Hematopoietic multipotent progenitor cell treated with erythropoietin and hydrocortisone succinate and interleukin-3 and kit ligand, for 17 days (in vitro differentiated cells): ENCODE measurements around the gene GCM1.
A peak's percentile ranks its signal among the peaks of the same experiment; 100 is the strongest.
"Not testable (repeated sequence)": the region's sequence is repeated elsewhere in the genome, so short reads cannot be mapped to it uniquely, and the experiment has no call there.

Experiments used
- DNase-seq: peaks from one replicate; pipeline ENCODE4 v3.0.0-alpha.2; 2015; ENCODE audit warnings: low spot score

Gene GCM1, protein sequence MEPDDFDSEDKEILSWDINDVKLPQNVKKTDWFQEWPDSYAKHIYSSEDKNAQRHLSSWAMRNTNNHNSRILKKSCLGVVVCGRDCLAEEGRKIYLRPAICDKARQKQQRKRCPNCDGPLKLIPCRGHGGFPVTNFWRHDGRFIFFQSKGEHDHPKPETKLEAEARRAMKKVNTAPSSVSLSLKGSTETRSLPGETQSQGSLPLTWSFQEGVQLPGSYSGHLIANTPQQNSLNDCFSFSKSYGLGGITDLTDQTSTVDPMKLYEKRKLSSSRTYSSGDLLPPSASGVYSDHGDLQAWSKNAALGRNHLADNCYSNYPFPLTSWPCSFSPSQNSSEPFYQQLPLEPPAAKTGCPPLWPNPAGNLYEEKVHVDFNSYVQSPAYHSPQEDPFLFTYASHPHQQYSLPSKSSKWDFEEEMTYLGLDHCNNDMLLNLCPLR

DNA sequence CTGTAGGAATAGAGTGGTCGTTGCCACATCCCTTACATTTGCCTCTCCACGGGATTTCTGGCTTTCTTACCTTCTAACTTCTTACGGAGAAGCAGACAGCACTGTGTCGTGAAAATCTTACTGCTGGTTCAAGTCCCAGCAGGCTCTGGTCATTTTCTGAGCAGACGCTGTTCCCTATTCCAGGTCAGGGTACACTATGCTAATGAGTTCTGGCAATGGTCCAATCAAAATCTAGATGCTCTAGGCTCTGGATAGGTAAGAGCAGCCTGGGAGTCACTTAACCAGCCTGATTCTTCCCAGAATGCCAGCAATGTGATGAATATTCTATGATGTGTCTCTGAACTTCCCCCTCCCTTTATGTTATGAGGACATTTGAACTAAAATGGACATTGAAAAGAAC lies at the start of gene GCM1:
GCM1 (minus strand) TSS at position 158 of the 400 bp plus-strand sequence. CDS start 3,209 bp downstream, outside the sequence.
- DNase-seq, result no peak

DNA sequence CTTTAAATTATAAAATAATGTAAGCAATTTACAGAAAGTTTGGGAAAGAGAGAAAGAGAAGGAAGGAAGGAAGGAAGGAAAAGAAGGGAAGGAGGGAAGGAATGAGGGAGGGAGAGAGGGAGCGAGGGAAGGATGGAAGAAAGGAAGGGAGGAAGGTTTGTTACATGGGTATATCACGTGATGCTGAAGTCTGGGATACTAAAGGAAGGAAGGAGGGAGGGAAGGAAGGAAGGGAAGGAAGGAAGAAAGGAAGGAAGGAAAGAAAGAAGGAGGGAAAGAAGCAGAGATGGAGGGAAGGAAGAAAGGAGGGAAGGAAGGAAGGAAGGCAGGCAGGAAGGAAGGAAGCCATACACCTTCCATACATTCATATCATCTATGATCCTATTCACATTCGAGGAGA lies 48.9 kb upstream of the GCM1 start:
- DNase-seq, result no peak

DNA sequence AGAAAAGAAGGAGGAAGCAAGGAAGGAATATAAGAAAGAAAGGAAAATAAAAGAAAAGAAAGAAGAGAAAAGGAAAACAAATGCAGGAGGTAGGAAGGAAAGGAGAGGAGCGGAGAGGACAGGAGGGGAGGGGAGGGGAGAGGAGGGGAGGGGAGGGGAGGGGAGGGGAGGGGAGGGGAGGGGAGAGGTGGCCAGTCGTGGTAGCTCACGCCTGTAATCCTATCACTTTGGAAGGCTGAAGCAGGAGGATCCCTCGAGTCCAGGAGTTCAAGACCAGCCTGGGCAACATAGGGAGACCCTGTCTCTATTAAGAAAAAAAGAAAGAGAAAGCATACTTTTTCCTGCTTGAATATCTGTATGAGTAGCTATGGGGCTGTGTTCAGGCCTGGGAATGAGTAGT lies 46.4 kb upstream of the GCM1 start:
- no peak for DNase-seq

DNA sequence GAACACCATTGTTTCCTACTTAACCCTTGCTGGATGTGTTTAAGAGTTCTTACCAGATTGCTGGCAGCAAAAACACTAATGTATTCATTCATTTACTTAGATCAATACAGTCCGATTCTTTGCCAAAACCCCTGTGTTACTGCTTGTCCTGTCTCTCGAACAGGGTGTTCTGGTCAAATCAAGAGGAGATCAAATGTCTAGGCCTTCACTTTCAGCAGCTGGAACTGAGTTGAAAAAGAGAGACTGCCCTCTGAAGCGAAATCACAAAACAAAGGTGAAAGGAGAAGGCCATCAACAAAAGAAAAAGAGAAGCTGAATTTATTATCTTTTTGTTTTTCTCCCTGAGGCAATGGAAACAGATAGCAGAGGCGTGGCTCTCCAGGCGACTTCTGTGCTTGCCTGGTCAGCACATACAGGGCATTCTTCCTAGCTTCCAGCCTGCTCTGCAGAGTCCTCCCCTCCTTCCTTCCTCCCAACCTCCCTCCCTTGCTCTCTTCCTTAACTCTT lies 44.1 kb upstream of the GCM1 start:
- DNase-seq, result no peak

DNA sequence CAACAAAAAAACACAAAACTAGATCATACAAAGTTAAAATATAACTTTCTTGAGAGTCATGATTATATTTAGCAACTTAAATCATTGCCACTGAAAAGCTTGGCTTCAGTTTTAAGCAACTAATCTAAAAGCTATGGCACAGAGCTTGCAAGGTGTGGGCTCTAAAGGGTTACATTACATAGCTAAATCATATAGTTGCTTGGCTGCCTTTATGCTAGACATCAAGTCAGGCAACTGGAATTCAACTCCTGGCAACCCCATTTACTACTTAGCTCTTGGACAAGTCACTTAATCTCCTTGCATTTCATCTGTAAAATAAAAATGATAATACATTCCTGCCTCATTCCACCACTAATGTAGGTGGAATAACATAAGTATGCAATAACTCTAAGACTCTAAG lies 40.9 kb upstream of the GCM1 start:
- no peak for DNase-seq

DNA sequence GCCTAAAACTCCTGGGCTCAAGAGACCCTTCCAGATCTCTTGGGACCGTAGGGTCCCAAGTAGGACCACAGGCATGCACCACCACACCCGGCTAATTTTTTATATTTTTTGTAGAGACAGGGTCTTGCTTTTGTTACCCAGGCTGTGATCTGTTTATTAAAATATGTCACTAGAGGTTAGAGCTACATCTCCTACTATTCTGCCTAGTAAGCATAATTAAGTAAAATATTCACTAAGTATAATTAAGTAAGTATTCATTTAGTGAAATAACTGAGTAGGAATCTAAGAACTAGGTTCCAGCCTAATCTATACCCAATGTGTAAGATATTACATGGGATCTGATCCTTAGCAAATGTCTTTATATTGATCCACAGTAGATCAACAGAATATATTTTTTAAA lies 40.2 kb upstream of the GCM1 start:
- DNase-seq, result no peak

DNA sequence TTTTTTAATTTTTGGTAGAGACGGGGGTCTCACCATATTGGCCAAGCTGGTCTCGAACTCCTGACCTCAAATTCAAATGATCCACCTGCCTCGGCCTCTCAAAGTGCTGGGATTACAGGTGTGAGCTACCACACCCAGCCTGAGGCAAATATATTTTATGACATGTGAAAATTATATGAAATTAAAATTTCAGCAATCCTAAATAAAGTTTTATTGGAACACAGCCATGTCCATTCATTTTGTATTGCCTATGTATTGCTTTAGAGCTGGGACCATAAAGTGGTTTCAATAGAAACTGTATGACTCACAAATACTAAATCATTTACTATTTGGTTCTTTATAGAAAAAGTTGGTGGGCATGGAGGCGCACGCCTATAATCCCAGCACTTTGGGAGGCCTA lies 32.0 kb upstream of the GCM1 start:
- no peak for DNase-seq

DNA sequence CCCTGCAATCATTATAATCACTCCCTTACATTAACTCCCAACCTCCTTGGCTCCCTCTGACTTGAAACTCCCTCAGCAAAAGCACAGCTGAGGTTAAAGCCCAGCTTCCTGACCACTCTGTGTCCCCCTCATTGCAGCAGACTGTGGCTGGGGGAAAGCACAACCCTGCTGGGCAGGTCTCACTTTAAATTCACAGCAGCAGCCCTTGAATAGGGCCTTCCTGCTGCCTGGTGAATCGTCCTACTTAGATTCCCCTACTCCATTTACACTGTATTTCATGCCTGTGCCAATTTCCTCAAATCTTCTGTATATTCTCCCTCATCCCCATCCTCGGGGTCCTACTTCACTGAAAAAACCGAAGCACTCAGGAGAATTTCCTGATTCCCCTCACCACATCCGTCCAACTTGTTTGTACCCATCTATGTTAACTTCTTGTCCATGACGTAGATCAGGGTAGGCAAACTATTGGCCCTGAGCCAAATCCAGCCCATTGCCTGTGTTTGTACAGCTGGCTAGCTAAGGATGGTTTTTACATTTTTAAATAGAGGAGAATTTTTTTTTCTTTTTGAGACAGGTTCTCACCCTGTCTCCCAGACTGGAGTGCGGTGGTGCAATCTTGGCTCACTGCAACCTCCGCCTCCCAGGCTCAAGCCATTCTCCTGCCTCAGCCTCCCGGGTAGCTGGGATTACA lies 31.5 kb upstream of the GCM1 start:
- no peak for DNase-seq

DNA sequence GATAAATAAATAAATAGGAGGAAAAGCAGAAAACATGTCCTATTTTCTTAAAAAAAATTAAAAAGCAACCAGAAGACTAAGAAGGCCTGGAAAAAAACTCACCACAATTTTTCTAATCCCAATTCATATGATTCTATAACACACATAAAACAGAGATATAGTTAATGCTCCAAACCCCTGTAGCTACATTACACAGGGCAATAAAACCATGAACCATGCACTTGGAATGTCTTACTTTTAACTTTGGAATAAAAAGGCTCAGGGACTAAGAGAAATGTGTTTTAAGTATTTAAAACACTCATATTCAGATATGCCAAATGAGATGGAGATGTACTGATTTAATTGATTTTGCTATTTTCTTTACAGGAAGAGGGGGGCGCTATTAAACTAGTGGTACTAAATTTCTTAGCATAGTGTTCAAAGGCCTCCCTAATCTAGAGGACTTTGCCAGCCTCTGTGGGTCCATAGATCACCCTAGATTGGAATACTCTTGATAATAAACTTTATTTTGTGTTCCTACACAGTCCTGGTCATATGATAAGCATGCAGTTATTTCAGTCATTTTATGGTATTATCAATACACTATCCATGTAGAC lies 30.3 kb upstream of the GCM1 start:
- no peak for DNase-seq

DNA sequence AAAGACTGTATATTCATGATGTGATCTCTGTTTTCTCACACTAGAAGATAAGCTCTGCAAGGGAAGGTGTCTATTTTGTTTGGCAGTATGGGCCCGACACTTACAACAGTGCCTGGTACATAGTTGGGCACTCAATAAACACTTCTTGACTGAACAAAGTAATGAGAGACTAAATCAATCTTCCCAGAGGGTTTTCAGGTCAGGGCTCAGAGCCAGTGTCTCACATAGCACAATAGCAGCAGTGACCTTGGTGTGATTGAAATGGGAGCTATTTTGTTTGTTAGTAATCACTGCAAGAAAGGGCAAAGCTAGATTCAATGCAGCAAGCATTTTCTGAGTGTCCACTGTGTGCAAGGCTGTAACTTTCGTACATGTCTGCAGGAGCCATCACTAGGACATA lies 26.4 kb upstream of the GCM1 start:
- DNase-seq, result no peak

DNA sequence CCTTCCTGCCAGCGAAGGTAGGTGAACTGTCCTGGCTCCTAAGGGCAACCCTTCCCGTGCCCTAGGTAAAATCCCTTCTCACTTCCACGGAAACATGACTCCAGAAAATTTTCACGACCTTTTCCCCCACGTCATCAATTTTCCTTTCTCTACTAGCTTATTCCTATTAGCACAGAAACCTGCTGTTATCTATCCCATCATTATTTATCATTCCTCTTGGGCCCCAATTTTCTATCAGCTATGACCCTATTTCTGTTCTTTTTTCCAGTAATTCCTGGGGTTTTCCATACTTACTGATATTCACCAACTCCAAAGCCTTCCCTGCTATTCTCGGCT lies 23.8 kb upstream of the GCM1 start:
- no peak for DNase-seq

DNA sequence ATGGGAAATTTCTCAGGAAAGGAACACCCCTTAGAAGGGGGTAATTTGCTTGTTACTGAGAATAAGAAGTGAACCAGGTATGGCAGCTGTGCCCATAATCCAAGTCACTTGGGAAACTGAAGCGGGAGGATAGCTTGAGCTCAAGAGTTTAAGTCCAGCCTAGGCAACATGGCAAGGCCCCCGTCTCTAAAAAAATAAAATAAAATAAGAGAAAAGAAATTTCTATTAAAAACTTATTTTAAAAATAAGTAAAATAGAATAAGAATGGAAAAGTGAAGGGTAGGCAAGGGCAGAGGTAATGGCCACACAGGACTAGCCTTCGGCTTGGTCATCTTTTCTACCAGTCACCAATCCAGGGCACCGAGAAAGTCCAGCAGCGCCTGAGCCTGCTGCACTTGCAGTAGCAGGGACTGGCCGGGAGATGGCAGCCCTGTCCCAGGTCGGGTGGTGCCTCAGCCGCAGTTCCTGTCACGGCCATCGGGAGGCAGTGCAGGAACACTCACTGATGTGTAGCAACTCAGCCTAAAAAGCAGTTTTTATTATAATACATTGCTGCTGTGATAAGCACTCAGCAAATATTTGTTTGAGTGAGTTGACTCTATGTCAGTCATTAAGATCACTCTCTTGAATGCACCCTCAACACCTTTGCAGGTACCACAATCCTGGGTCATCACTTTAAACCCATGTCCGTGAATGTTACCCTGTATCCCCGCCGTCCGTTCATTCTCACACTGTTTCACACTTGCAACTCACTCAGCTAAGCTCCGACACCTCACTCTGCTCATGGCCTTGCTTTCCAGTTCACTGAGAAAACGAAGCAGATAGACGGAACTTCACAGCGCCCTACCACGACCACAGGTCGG lies 23.2 kb upstream of the GCM1 start:
- DNase-seq, result peak; percentile 89

DNA sequence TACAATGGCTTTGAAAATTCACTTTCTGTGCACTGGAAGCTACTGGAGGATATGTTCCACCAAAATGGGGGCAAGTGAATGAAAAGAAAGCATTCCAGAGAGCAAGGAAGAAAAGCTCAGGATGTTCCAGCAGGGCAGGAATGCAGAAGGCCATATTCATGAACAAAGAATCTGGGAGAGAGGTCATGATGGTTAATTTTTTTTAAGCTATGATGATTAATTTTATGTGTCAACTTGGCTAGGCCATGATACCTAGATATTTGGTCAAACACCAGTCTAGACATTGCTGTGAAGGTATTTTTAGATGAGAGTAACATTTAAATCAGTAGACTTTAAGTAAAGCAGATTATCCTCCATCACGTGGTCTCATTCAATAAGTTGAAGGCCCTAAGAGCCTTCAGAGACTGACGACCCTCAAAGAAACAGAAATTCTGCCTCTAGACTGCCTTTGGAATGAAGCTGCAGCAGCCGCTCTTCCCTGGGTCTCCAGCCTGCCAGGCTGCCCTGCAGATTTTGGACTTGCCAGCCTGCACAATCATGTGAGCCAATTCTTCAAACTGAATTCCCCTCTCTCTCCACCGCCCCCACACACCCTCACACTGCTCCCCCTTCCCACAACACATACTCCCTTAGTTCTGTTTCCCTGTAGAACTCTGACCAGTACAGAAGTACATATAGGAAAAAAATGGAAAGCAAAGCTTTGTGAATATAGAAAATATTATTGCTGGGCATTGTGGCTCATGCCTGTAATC lies 20.1 kb upstream of the GCM1 start:
- no peak for DNase-seq

DNA sequence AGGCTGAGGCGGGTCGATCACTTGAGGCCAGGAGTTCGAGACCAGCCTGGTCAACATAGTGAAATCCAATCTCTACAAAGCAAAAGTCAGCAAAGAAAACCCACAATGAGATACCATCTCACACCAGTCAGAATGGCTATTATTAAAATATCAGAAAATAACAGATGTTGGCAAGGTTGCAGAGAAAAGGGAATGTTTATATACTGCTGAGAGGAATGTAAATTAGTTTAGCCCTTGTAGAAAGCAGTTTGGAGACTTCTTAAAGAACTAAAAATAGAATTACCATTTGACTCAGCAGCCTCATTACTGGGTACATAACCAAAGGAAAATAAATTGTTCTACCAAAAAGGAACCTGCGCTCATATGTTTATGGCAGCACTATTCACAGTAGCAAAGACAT lies 16.7 kb upstream of the GCM1 start:
- DNase-seq, result no peak

DNA sequence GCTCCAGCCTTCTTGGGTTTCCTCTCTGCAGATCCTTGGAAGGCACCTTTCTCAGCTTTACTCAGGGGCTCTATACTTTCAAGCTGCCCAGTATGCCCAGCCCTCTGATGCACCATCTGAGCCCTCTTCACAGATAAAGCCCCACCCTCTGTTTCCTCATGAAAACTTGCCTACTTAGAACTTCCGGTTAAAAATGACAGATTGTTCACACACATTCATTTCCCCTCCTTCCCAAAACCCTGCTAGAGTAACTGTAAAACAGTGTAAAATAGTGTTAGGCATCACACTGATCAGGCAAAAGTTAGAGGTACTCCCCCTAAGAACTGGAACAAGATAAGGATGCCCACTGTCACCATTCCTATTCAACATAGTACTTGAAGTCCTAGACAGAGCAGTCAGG lies 14.0 kb upstream of the GCM1 start:
- no peak for DNase-seq

DNA sequence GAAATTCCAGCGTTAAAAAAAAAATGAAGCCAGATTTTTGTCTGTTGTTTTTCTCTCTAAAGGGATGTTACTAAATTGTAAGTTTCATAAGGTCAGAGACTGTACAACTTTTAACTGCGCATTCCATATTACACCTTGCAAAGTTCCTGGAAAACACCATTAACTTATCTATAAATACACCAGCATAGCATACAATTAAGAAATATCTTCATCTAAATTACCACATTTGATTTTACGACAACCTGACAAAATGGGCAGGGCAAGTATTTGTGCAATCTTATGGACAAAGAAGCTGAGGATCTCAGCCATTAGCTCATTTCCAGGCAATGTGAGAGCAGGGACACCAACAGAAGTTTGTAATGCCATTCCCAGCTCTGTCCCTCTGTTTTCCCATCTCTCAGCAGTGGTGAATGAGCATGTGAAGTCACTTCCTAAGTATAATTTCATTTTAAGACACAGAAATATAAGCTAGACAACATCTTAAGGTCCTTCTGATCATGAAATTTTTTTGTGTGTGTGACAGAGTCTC lies 12.9 kb upstream of the GCM1 start:
- DNase-seq, result no peak

DNA sequence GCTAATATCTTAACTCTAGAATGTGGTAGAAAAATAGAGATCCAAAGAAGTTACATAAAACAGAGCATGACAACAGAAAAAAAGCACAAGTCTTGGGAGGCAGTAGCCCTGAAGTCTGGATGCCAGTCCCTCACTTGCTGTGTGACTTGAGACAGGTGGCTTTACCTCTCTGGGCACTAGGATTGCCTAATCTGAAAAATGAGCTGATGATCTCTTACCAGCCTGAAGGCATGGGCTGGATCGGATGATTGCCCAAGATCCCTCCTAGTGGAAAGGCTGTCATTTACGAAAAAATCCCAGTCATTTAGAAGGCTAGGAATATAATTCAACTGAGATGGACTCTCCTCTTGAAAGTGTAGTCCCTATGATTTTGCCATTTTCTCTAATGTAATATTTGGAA lies 10.9 kb upstream of the GCM1 start:
- DNase-seq, result no peak

DNA sequence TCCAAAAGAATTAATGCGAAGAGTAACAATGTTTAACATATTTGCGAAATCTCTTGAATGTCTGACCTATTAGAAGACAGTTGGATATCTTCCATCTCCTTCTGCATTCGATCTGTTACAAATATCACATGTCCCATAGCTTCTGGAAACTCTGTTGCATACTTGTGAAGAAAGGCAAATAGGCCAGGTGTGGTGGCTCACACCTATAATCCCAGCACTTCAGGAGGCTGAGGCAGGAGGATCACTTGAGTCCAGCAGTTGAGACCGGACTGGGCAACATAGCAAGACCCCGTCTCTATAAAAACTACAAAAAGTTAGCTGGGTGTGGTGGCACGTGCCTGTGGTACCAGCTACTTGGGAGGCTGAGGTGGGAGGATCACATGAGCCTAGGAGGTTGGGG lies 9.4 kb upstream of the GCM1 start:
- not testable (repeated sequence) for DNase-seq

DNA sequence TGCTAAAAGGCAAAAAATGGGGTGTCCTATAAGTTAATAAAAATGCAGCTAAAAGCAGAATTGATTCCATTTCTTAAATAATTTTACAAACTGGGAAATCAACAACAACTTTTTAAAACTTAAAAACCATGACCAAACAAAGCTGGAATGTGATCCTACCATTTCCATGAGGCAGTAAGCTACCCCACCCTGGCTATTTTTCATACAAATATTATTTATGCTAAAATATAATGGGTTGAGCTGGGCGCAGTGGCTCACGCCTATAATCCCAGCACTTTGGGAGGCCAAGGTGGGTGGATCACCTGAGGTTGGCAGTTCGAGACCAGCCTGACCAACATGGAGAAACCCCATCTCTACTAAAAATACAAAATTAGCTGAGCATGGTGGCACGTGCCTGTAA lies 6.6 kb upstream of the GCM1 start:
- DNase-seq, result not testable (repeated sequence)

DNA sequence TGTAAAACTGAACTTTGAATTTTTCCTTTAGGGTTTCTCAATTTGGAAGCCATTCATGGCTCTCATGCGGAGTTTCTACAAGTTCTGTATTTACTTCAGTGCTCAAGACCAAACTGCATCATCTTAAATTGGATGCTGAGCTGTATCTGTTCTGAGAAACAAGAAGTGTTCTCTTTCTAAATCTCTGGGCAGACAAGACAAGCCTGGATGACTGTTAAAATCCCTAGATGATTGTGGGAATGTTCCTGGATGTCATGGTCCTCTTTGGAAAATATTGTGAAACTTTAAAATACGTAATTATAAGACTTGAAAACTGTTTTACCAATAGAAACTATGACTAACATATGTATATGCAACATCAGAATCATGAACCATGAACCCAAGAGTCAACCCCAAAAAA lies 6.2 kb upstream of the GCM1 start:
- DNase-seq, result no peak

DNA sequence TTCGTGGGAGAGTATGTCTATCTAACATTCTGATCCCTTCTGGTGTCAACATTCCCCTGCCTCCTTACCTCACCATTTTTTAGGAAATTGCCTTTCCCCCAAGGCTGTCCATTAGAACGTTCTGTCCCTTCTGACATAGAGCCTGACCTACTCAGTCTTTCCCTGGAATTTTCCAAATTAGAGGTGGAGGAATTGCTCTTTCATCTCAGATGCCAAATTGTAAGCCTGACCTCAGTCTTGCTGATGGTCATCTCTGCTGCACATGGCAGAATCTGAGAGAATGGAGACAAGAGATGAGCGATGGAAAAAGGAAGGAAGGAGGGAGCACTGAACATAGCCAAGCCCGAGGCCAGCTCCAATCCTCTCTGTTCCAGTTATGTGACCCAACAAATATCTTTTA lies 5.4 kb upstream of the GCM1 start:
- DNase-seq, result no peak
